Keratinocyte (primary cell): ENCODE data around the gene RGCC. TPM values are rescaled to one million over a fixed set of nuclear protein-coding genes. Genes with fewer than 3 reads are reported as not detected.

Experiments
- DNase-seq: peaks from one replicate; pipeline ENCODE4 v3.0.0-alpha.2; 2011; ENCODE audit warnings: low read depth, missing footprints, low spot score
- FAIRE-seq: peaks from 2 replicates; lab custom pipeline; 2011; peaks lifted over from hg19 to GRCh38; lab: Jason Lieb, UNC
- H2AFZ ChIP-seq: 2 replicates; pipeline ENCODE4 v1.6.0; 2012; ENCODE audit warnings: low read length, control low read depth, inconsistent platforms; ENCODE audit not compliant: control insufficient read depth
- H3K27ac ChIP-seq: 2 replicates; pipeline ENCODE4 v1.5.1; 2011; ENCODE audit warnings: low read length; ENCODE audit not compliant: control insufficient read depth, insufficient read depth
- H3K27me3 ChIP-seq: 3 replicates; pipeline ENCODE4 v1.6.0; 2011; ENCODE audit warnings: low read length; ENCODE audit not compliant: control insufficient read depth, insufficient read depth; ENCODE audit errors: extremely low read depth
- H3K36me3 ChIP-seq, 2 experiments: 2 replicates in 1 of 2; 3 replicates in 1 of 2; pipeline ENCODE4 v1.5.1; 2011; ENCODE audit warnings: low read length in 2 of 2, mild to moderate bottlenecking in 1 of 2; ENCODE audit not compliant: control insufficient read depth in 2 of 2, insufficient read depth in 2 of 2; ENCODE audit errors: extremely low read depth in 1 of 2
- H3K4me1 ChIP-seq: 3 replicates; pipeline ENCODE4 v1.5.1; 2011; ENCODE audit warnings: low read length; ENCODE audit not compliant: control insufficient read depth, insufficient read depth; ENCODE audit errors: extremely low read depth
- H3K4me2 ChIP-seq: 3 replicates; pipeline ENCODE4 v1.6.0; 2011; ENCODE audit warnings: low read depth, low read length; ENCODE audit not compliant: control insufficient read depth, insufficient read depth; ENCODE audit errors: extremely low read depth
- H3K4me3 ChIP-seq, 3 experiments: fragments of 200-600 bp in 1 of 3; sonication (generic) in 1 of 3; 2 replicates in 2 of 3; 3 replicates in 1 of 3; pipeline ENCODE4 v1.5.1; 2011 to 2016; ENCODE audit warnings: low read length in 3 of 3, mild to moderate bottlenecking in 3 of 3, control low read depth in 2 of 3, inconsistent platforms in 1 of 3, low read depth in 1 of 3, mixed read lengths in 1 of 3, mixed run types in 1 of 3, moderate library complexity in 1 of 3; ENCODE audit not compliant: control insufficient read depth in 2 of 3, insufficient read depth in 2 of 3; ENCODE audit errors: extremely low read depth in 1 of 3
- H3K79me2 ChIP-seq: 2 replicates; pipeline ENCODE4 v1.6.0; 2012; ENCODE audit warnings: low read length; ENCODE audit not compliant: control insufficient read depth, insufficient read depth
- H3K9ac ChIP-seq: 3 replicates; pipeline ENCODE4 v1.6.0; 2011; ENCODE audit warnings: low read length; ENCODE audit not compliant: control insufficient read depth, insufficient read depth; ENCODE audit errors: extremely low read depth
- H3K9me1 ChIP-seq: 3 replicates; pipeline ENCODE4 v1.6.0; 2011; ENCODE audit warnings: low read length; ENCODE audit not compliant: control insufficient read depth, insufficient read depth; ENCODE audit errors: extremely low read depth
- H3K9me3 ChIP-seq: 2 replicates; pipeline ENCODE4 v1.5.1; 2012; ENCODE audit warnings: low read depth, low read length; ENCODE audit not compliant: control insufficient read depth
- H4K20me1 ChIP-seq: 3 replicates; pipeline ENCODE4 v1.6.0; 2011; ENCODE audit warnings: low read length; ENCODE audit not compliant: control insufficient read depth, insufficient read depth; ENCODE audit errors: extremely low read depth
- EZH2 ChIP-seq: IDR thresholded peaks from one replicate; pipeline ENCODE4 v1.6.1; 2012; ENCODE audit warnings: inconsistent platforms, mild to moderate bottlenecking, low read length, moderate library complexity
- dilution Hi-C: fragments of 300-500 bp; cut with MboI; formaldehyde crosslinking; loops from one replicate; pipeline ENCODE4 v1.7.0; 2020; ENCODE audit warnings: low sequenced_read_pairs; ENCODE audit not compliant: extremely low pct_ligation_motif_present
- polyA plus RNA-seq, 5 experiments: library from polyadenylated mRNA; depleted of rRNA in 3 of 5; stranded (reverse) in 3 of 5; stranded (forward) in 1 of 5; unstranded in 1 of 5; fragments of >200 nt; gene quantifications; 1 replicate in 1 of 5; 2 replicates in 3 of 5; 3 replicates in 1 of 5; pipeline versions ENCODE4 v1.2.1 to v1.2.3, GENCODE V29; 2011 to 2012; ENCODE audit warnings: missing spikeins in 2 of 5, low read depth in 1 of 5, low replicate concordance in 1 of 5
- TF ChIP-seq, protein P1 (sequence below), 3 experiments: IDR thresholded peaks in 1 of 3; conservative IDR thresholded peaks in 1 of 3; optimal IDR thresholded peaks in 1 of 3; 2 replicates in 2 of 3; 3 replicates in 1 of 3; pipeline versions ENCODE3 to v1.5.1; 2011; ENCODE audit warnings: low read length in 3 of 3, mild to moderate bottlenecking in 3 of 3, moderate library complexity in 2 of 3, control low read depth in 1 of 3, inconsistent platforms in 1 of 3; ENCODE audit not compliant: insufficient read depth in 2 of 3; ENCODE audit errors: extremely low read depth in 1 of 3

The RGCC gene
- polyA plus RNA-seq, 1 donor (not counting 4 experiments of a cell fraction or from before 2014, with no cell fraction given) = 1.5 TPM

DNA sequence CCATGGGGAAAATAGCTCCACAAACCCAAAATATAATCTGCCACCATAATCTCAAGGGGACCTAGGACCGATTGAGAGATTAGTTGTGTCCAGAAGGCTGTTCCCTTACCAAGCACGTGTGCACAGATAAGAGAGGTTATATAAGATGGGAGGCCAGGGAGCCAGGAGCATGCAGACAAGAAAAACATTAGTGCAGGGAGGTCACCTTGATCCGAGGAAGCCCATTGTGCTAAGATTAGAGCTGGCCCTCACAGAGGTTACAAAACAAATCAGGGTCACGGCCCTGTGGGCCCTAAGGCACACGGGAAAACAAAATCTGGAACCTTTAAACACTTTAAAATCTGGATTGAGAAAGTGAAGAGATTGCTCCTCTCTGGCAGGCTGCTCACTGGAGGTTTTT lies 37.7 kb downstream of the RGCC start:
- no peak overlapping the region for H3K4me2 ChIP-seq
- H3K27me3 ChIP-seq = peaks cover 2% of the 10 kb centered on the region
- no peak overlapping the region for H2AFZ ChIP-seq
- TF ChIP-seq, protein P1, sequence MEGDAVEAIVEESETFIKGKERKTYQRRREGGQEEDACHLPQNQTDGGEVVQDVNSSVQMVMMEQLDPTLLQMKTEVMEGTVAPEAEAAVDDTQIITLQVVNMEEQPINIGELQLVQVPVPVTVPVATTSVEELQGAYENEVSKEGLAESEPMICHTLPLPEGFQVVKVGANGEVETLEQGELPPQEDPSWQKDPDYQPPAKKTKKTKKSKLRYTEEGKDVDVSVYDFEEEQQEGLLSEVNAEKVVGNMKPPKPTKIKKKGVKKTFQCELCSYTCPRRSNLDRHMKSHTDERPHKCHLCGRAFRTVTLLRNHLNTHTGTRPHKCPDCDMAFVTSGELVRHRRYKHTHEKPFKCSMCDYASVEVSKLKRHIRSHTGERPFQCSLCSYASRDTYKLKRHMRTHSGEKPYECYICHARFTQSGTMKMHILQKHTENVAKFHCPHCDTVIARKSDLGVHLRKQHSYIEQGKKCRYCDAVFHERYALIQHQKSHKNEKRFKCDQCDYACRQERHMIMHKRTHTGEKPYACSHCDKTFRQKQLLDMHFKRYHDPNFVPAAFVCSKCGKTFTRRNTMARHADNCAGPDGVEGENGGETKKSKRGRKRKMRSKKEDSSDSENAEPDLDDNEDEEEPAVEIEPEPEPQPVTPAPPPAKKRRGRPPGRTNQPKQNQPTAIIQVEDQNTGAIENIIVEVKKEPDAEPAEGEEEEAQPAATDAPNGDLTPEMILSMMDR (optimal IDR thresholded peaks at IDR 0.05 in 1 of 3, IDR thresholded peaks at IDR 0.05 in 1 of 3, conservative IDR thresholded peaks at IDR 0.05 in 1 of 3; ENCODE audit: extremely low read depth in 1 of 3, insufficient read depth in 2 of 3, low read length in 3 of 3) = no peak
- no peak for TF ChIP-seq EZH2
- H3K27ac ChIP-seq = no peak overlapping the region
- no peaks in the 10 kb centered on the region for H3K4me1 ChIP-seq
- no peaks in the 10 kb centered on the region for H3K79me2 ChIP-seq
- no peak overlapping the region for H3K9ac ChIP-seq
- no peaks in the 10 kb centered on the region for H3K36me3 ChIP-seq
- dilution Hi-C loops = no loop called here
- no peaks in the 10 kb centered on the region for H3K9me1 ChIP-seq
- no peak overlapping the region for H3K4me3 ChIP-seq
- DNase-seq = no peak
- no peak for FAIRE-seq
- H3K9me3 ChIP-seq = no peaks in the 10 kb centered on the region
- no peaks in the 10 kb centered on the region for H4K20me1 ChIP-seq

DNA sequence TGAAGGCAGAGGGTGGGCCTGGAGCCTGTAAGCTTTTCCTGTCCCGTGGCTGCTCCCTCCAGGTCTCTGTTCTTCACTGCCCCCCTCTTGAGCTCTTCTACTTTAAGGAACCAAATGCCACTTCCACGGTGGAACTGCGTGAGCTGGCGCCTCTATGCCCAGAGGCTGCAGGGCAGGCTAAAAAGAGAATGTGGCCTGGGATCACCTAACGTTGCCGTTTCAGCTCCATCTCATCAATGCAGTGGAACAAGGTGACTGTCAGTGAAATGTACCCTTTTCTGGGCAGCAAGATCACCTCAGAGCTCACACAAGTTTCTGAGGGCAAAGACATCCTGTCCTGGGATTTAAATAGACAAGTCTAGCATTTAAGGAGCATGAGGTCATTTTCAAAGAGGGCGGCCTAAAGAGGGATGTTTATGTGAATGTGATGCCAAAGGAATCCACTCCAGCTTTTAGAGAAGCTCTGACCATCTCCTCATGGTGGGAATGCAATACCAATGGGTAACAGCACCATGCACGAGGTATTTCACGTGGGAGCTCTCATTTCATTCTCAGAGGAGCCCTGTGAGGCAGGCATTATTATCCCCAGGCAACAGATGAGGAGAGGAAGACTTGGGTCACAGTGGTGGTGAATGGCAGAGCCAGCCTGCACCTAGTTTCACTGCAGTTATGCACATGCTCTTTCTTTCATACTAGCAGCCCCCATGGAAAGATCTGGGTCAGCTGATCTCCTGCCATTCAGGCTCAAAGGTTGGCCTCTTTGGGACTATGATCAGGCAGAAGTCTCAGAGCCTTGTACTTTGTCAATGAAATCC lies 39.3 kb downstream of the RGCC start:
- no peak overlapping the region for H3K9ac ChIP-seq
- no peaks in the 10 kb centered on the region for H3K36me3 ChIP-seq
- no peaks in the 10 kb centered on the region for H3K9me1 ChIP-seq
- no peak overlapping the region for H3K4me2 ChIP-seq
- no peaks in the 10 kb centered on the region for H3K9me3 ChIP-seq
- no peak for TF ChIP-seq EZH2
- TF ChIP-seq, protein P1 (optimal IDR thresholded peaks at IDR 0.05 in 1 of 3, IDR thresholded peaks at IDR 0.05 in 1 of 3, conservative IDR thresholded peaks at IDR 0.05 in 1 of 3; ENCODE audit: extremely low read depth in 1 of 3, insufficient read depth in 2 of 3, low read length in 3 of 3) = no peak
- dilution Hi-C loops = no loop called here
- peaks cover 2% of the 10 kb centered on the region for H3K27me3 ChIP-seq
- no peaks in the 10 kb centered on the region for H3K79me2 ChIP-seq
- FAIRE-seq (no peak), DNase-seq (no peak)
- H4K20me1 ChIP-seq = no peaks in the 10 kb centered on the region
- no peak overlapping the region for H3K27ac ChIP-seq
- peaks cover 12% of the 10 kb centered on the region for H3K4me1 ChIP-seq
- no peak overlapping the region for H3K4me3 ChIP-seq
- no peak overlapping the region for H2AFZ ChIP-seq
